SK-N-MC (cell line): ENCODE measurements around the gene ZC3H13.

Experiments
- EZH2 ChIP-seq: fragments of 200-600 bp; sonication (generic); IDR thresholded peaks from one replicate; pipeline ENCODE4 v1.6.1; 2017; ENCODE audit warnings: antibody characterized with exemption
- FOXP2 ChIP-seq: optimal IDR thresholded peaks from 2 replicates; pipeline ENCODE3; 2011; ENCODE audit warnings: mild to moderate bottlenecking, moderate library complexity; ENCODE audit not compliant: insufficient read depth; ENCODE audit errors: extremely low read length, control extremely low read depth
- POLR2AphosphoS5 ChIP-seq: IDR thresholded peaks from 2 replicates; pipeline ENCODE4 v1.6.1; 2012; ENCODE audit warnings: mild to moderate bottlenecking, low read depth, low read length, borderline replicate concordance

GRCh38 chr13:45926741-45927140 is 125.8 kb downstream of the ZC3H13 start:
- TF ChIP-seq EZH2 (no peak), POLR2AphosphoS5 (no peak), FOXP2 (no peak)
